GM18526 (cell line): Measurements from ENCODE around the gene RAD51B.

Experiments
- POLR2A ChIP-seq: IDR thresholded peaks from 3 replicates; pipeline ENCODE4 v1.6.1; 2011; ENCODE audit not compliant: insufficient read length; ENCODE audit errors: extremely low read depth

RAD51B gene

GRCh38 chr14:68539789-68540188 lies 720.2 kb downstream of the RAD51B start:
- no peak for TF ChIP-seq POLR2A

DNA sequence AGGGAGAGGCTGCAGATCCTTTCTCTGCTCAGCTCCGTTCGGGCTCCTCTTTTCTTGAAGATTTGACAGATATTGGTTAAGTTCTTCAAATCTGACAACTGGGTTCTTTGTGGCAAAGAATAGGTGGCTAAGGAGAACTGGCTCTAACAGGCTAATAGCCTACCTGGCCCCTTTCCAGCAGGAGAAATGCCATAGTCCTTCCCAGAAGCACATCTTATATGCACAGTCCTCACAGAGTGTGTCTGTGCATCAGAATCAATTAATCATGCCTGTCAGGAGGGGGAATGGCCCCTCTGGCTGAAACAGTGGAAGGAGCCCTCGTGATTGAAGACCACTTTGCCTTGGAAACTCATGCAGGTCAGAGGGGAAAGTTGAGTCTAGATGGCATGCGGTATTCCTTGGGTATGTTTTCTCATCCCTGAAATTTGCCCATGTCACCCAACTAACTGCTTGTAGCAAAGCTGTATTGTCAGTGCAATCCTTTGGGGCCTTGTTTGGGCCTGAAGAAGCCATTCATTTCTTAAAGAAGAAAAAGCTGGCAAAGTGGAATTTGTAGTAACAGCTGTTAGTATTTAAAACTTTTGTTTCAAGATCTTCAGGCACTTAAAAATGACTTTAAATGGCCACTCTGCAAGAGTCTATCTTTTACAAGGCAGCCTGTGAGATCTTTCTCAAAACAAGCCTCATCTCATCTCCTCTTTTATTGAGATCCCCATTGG lies 721.8 kb downstream of the RAD51B start:
- TF ChIP-seq POLR2A, result no peak

- no peak for TF ChIP-seq POLR2A
Observed at GRCh38 chr14:68542346-68542745, 722.8 kb downstream of the RAD51B start.

- TF ChIP-seq POLR2A, result no peak
Observed at GRCh38 chr14:68543516-68543915, 723.9 kb downstream of the RAD51B start.

- TF ChIP-seq POLR2A, result no peak
Observed at GRCh38 chr14:68544081-68544892, 724.7 kb downstream of the RAD51B start.

DNA sequence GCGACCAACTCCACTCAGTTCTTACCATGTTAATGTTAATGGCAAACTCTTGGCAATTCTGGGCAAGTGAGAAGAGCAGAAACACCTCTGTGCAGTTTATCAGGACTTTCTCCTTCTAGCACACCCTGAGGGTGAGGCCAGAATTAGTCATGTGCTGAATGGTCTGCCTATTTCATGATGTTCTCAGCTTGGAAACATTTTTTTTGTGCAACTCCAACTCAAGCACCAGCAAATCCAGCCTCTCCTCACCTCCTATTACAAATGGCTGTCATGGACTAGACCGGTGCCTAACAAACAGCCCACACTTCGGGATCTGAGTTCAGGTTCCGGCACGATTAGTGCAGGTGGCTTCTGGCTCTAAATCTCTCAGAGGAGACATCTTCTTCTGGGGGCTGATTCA lies 727.3 kb downstream of the RAD51B start:
- TF ChIP-seq POLR2A, result no peak

GRCh38 chr14:68547305-68548193 lies 728.0 kb downstream of the RAD51B start:
- TF ChIP-seq POLR2A, result no peak

DNA sequence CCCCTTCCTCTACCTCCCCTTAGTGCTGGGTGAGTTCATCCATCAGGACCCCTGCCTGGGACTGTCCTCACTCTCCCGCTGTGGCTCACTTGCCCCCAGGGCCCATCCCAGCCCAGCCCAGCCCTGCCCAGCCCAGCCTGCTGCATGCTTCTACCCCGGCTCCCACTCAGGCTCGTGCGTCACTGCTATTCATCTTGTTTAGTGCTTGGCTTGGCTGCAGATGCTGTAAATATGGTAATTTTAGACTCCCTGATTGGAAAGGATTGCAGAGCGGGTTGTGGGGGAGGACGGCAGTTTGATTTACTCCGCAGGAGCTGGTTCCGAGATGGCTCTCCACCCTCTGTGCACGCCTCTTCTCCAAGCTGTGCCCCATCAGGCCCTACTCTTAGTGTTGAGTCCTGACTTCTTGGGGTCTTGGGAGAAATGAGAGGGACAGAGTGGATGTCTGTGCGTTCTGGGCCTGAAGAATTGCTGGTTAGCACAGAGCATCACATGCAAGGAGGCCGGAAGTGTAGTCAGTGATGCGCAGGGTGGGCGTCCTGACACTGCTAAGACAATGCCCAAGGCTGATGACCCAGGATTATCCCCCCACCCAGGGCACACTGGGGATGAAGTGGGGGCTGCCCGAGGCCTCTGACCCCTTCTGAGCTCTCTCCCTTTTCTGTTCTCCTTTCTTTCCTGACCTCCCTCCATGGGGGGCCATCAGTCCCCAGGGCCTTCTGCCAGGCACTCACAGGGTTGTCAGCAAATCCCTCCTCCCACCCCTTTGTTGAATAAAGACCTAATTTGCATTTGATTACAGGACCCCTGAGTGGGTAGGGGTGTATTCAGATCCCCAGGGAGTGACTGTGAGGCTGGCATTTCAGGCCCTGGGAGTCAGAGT lies 728.9 kb downstream of the RAD51B start:
- TF ChIP-seq POLR2A, result no peak

DNA sequence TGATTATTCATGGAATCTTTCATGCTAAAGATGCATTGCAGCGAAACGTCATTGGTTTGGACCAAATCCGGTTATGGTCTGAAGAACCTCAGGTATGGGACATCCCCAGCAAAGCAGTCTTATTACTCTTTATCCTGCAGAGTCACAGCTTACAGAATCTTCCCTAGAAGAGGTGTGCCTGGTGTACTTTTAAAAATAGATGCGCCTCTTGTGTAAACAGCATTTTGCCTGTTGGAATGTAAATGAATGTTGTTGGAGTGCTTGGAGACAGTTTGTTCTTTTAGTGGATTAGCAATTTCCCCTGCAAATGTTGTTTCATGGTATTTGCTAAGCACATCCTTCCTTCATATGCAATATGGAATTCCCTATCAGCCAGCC lies 730.7 kb downstream of the RAD51B start:
- no peak for TF ChIP-seq POLR2A

DNA sequence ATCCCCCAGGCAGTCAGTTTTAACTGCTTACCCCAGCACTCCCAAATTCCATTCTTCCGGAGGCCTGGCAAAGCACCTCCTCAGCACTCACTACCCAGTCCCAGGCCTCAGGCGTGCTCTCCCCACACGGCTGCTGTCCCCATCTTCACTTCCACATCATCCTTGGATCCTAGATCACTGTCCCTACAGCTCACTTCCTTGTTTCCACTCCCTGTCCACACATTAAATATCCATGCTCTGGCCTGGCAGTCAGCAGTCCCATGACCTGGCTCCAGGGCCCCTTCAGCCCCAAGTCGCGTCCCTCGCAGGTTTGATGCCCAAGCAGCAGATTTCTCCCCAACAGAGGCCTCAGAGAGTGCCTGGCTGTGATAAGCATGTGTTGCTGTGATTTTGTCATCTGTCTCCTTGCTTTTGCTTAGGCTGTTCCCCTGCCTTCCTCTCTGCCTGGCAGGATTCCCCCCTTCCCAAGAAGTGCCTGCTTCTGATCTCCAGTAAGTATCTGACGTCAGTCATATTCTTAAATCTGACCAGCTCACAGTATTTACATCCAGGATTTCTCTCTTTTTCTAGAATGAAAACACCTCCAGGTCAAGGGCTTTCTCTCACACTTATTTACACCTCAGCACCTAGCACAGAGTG lies 731.6 kb downstream of the RAD51B start:
- TF ChIP-seq POLR2A, result no peak

GRCh38 chr14:68552075-68552474 lies 732.5 kb downstream of the RAD51B start:
- TF ChIP-seq POLR2A, result no peak

DNA sequence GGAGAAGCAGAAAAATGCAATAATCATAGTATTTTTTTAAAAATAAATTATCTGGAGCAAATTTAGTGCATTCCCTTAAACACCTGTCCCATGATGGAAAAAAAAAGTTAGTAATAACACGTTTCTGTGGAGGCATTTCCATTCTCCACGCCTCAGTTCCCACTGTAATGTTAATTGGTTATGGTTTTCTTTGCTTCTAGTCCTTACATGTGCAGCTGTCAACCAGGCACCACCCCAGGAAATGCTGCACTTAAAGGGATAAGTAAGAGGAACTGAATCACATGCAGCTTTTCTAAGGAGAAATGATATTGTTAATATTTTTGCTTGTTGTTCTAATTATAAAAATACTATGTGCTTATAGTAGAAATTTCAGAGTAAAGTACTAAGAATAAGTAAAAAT lies 733.0 kb downstream of the RAD51B start:
- TF ChIP-seq POLR2A, result no peak

GRCh38 chr14:68553311-68553710 lies 733.7 kb downstream of the RAD51B start:
- TF ChIP-seq POLR2A, result no peak

DNA sequence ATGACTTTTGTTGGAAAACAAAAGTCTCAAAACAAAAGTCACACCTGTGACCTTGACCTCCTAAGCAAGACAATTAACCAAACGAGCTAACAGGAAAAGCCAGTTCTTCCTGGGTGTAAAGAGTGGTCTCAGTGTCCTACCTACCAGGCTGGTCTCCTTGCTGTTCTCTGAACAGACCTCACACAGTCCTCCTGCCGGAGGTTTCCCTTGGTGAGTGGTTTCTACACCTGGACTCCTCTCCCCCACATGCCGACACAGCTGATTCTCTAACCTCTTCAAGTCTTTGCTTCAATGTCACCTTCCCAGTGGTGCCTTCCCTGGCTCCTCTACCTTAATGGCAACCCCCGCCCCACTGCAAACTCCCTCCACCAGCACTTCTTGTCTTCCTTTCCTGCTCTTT lies 734.7 kb downstream of the RAD51B start:
- no peak for TF ChIP-seq POLR2A
